Activated CD8-positive, alpha-beta T cell treated with anti-CD3 and anti-CD28 coated beads for 36 hours (primary cell): ENCODE results near the gene SLC24A5. TPM values are rescaled to one million over a fixed set of nuclear protein-coding genes. Genes with fewer than 3 reads are reported as not detected.

ENCODE experiments used
- ATAC-seq: fragments of 200-7000 bp; cut with Tn5 transposase; one replicate; pipeline ENCODE4 v1.10.0; 2021; ENCODE audit warnings: mild to moderate bottlenecking, moderate library complexity
- CTCF ChIA-PET: fragments of 350-600 bp; sonication (Branson Sonifier 250); formaldehyde crosslinking; loops from one replicate; lab custom pipeline; 2021; ENCODE audit warnings: antibody characterized with exemption; lab: Charles Lee
- POLR2A ChIA-PET: fragments of 350-600 bp; sonication (Branson Sonifier 250); formaldehyde crosslinking; loops from one replicate; lab custom pipeline; 2021; ENCODE audit warnings: antibody characterized with exemption; lab: Charles Lee
- DNase-seq: peaks from one replicate; pipeline ENCODE4 v3.0.0-alpha.2; 2020
- H3K27ac Mint-ChIP-seq: one replicate; pipeline ENCODE4 v1.8.0; 2021; ENCODE audit warnings: mild to moderate bottlenecking, mixed read lengths
- H3K27me3 Mint-ChIP-seq: one replicate; pipeline ENCODE4 v1.8.0; 2021; ENCODE audit warnings: mixed read lengths
- H3K36me3 Mint-ChIP-seq: one replicate; pipeline ENCODE4 v1.8.0; 2021; ENCODE audit warnings: low read depth, mixed read lengths
- H3K4me1 Mint-ChIP-seq: one replicate; pipeline ENCODE4 v1.8.0; 2021; ENCODE audit warnings: low read depth, mixed read lengths
- H3K4me3 Mint-ChIP-seq: one replicate; pipeline ENCODE4 v1.8.0; 2021; ENCODE audit warnings: mild to moderate bottlenecking, moderate library complexity, mixed read lengths
- H3K9me3 Mint-ChIP-seq: one replicate; pipeline ENCODE4 v1.8.0; 2021; ENCODE audit warnings: mixed read lengths
- CTCF ChIP-seq: fragments of 200-600 bp; IDR thresholded peaks from one replicate; pipeline ENCODE4 v1.8.0; 2022; ENCODE audit warnings: antibody characterized with exemption, mild to moderate bottlenecking
- intact Hi-C: fragments of 100-400 bp; cut with micrococcal nuclease; formaldehyde crosslinking; loops from one replicate; pipeline ENCODE4 v1.10.0; 2022
- total RNA-seq, 2 experiments: library from RNA; stranded (reverse); gene quantifications; one replicate each; pipeline ENCODE4 v1.2.3, GENCODE V29; 2021

SLC24A5 gene
- total RNA-seq, 2 experiments from 2014 or later, result not detected

GRCh38 chr15:48144889-48145288 lies 24.1 kb downstream of the SLC24A5 start:
- H3K27me3 Mint-ChIP-seq, result no peaks in the 10 kb centered on the region
- H3K27ac Mint-ChIP-seq, result no peak overlapping the region
- H3K9me3 Mint-ChIP-seq, result no peaks in the 10 kb centered on the region
- ChIA-PET POLR2A (no interaction called here), CTCF (interaction anchor here (1.2 kb wide), 1 partner anchor 141 kb away, joined by 3 read pairs; no protein-coding TSS in a partner anchor)
- no peak overlapping the region for H3K4me3 Mint-ChIP-seq
- DNase-seq, result no peak
- no peak for TF ChIP-seq CTCF
- peaks cover 12% of the 10 kb centered on the region for H3K36me3 Mint-ChIP-seq
- ATAC-seq, result no peak
- intact Hi-C loops, result no loop called here
- H3K4me1 Mint-ChIP-seq, result no peaks in the 10 kb centered on the region

GRCh38 chr15:48145923-48146322 lies 25.1 kb downstream of the SLC24A5 start:
- Mint-ChIP-seq H3K27me3 (no peaks in the 10 kb centered on the region), H3K4me3 (no peak overlapping the region), H3K4me1 (no peaks in the 10 kb centered on the region), H3K27ac (no peak overlapping the region), H3K9me3 (no peaks in the 10 kb centered on the region), H3K36me3 (peaks cover 12% of the 10 kb centered on the region)
- intact Hi-C loops, result no loop called here
- ATAC-seq (no peak), DNase-seq (no peak)
- ChIA-PET CTCF (no interaction called here), POLR2A (no interaction called here)
- no peak for TF ChIP-seq CTCF

- H3K27ac Mint-ChIP-seq, result no peak overlapping the region
These were observed 26.6 kb downstream of the SLC24A5 start for GRCh38 chr15:48147358-48147757.

GRCh38 chr15:48149858-48150257 lies 29.1 kb downstream of the SLC24A5 start:
- no peak overlapping the region for H3K27ac Mint-ChIP-seq

More at GRCh38 chr15:48147358-48147757, 26.6 kb downstream of the SLC24A5 start:
- POLR2A ChIA-PET, result interaction anchor here (0.6 kb wide), 1 partner anchor 297 kb away, joined by 3 read pairs; no protein-coding TSS in a partner anchor
- H3K4me1 Mint-ChIP-seq, result no peaks in the 10 kb centered on the region
- peaks cover 21% of the 10 kb centered on the region for H3K36me3 Mint-ChIP-seq
- no peaks in the 10 kb centered on the region for H3K9me3 Mint-ChIP-seq
- CTCF ChIA-PET, result no interaction called here
- no peaks in the 10 kb centered on the region for H3K27me3 Mint-ChIP-seq
- TF ChIP-seq CTCF, result no peak
- no peak for ATAC-seq
- DNase-seq, result no peak
- intact Hi-C loops, result no loop called here
- H3K4me3 Mint-ChIP-seq, result no peak overlapping the region

GRCh38 chr15:48153526-48153925 lies 32.7 kb downstream of the SLC24A5 start:
- Mint-ChIP-seq H3K27me3 (no peaks in the 10 kb centered on the region), H3K27ac (no peak overlapping the region), H3K9me3 (no peaks in the 10 kb centered on the region), H3K4me3 (no peak overlapping the region), H3K4me1 (no peaks in the 10 kb centered on the region), H3K36me3 (peaks cover 21% of the 10 kb centered on the region)
- intact Hi-C loops, result no loop called here
- ATAC-seq (no peak), DNase-seq (no peak)
- ChIA-PET CTCF (no interaction called here), POLR2A (no interaction called here)
- no peak for TF ChIP-seq CTCF

More at GRCh38 chr15:48149858-48150257, 29.1 kb downstream of the SLC24A5 start:
- ATAC-seq (no peak), DNase-seq (no peak)
- Mint-ChIP-seq H3K9me3 (no peaks in the 10 kb centered on the region), H3K27me3 (no peaks in the 10 kb centered on the region), H3K4me1 (no peaks in the 10 kb centered on the region), H3K36me3 (peaks cover 21% of the 10 kb centered on the region), H3K4me3 (no peak overlapping the region)
- CTCF ChIA-PET, result no interaction called here
- TF ChIP-seq CTCF, result no peak
- POLR2A ChIA-PET, result no interaction called here
- intact Hi-C loops, result no loop called here
